Psoas muscle (tissue), 8 donors: ENCODE data around the gene ARL16. TPM values are rescaled to one million over a fixed set of nuclear protein-coding genes. Genes with fewer than 3 reads are reported as not detected.

Experiments used
- ATAC-seq, 4 donors: fragments of 200-7000 bp; cut with Tn5 transposase; one replicate each; pipeline ENCODE4 v1.9.1; 2020; ENCODE audit warnings: moderate library complexity in 3 of 4, mild to moderate bottlenecking in 2 of 4
- DNase-seq, 2 donors: peaks; one replicate each; pipeline ENCODE4 v3.0.0-alpha.2; 2020
- H3K27ac ChIP-seq: fragments of 200-600 bp; one replicate; pipeline ENCODE4 v1.8.0; 2022
- H3K27me3 ChIP-seq, 3 donors: fragments of 200-600 bp in 1 of 3; one replicate each; pipeline versions ENCODE4 v1.6.1 to v1.8.0; 2013 to 2022; ENCODE audit warnings: low read length in 2 of 3, mild to moderate bottlenecking in 2 of 3, moderate library complexity in 1 of 3; ENCODE audit not compliant: insufficient read depth in 3 of 3
- H3K36me3 ChIP-seq, 2 donors: fragments of 200-600 bp in 1 of 2; one replicate each; pipeline versions ENCODE4 v1.6.1 to v1.8.0; 2013 to 2022; ENCODE audit warnings: low read depth in 1 of 2, mild to moderate bottlenecking in 1 of 2, moderate library complexity in 1 of 2; ENCODE audit not compliant: insufficient read depth in 1 of 2
- H3K4me1 ChIP-seq: fragments of 200-600 bp; one replicate; pipeline ENCODE4 v1.8.0; 2022
- H3K4me3 ChIP-seq: fragments of 200-600 bp; one replicate; pipeline ENCODE4 v1.8.0; 2022; ENCODE audit warnings: mild to moderate bottlenecking
- H3K9me3 ChIP-seq: fragments of 200-600 bp; one replicate; pipeline ENCODE4 v1.8.0; 2022
- WGBS, 3 donors: extraction: QIAGEN DNeasy Blood & Tissue Kit; methylation state at CpG; one replicate each; pipeline versions ENCODE4 v1.1.6 to v1.1.7; 2013; 5-methylcytosine and 5-hydroxymethylcytosine counted together
- intact Hi-C, 2 donors: fragments of 100-400 bp; cut with DNase I; formaldehyde crosslinking; loops; one replicate each; pipeline versions ENCODE4 v1.11.0 to v1.14.2; 2022
- polyA plus RNA-seq, 3 donors: library from polyadenylated mRNA; stranded (reverse); fragments of 200-250 nt; gene quantifications; one replicate each; pipeline ENCODE4 v1.2.3, GENCODE V29; 2013
- total RNA-seq, 4 donors: library from RNA; stranded (reverse); fragmentation: NEBNext Ultra II Directional in 2 of 4; extraction: Animal tissue kit (Norgen Biotek cat#: 25700) in 2 of 4; gene quantifications; one replicate each; pipeline versions ENCODE4 v1.2.1 to v1.2.4, GENCODE V29; 2021 to 2023
- TF ChIP-seq, protein P1 (sequence below): fragments of 200-600 bp; IDR thresholded peaks from one replicate; pipeline ENCODE4 v1.8.0; 2022; ENCODE audit warnings: antibody characterized with exemption
- donor health status: healthy with polysubstance abuse.
- donor health status: DM: no; HTN: no; CAD: no; lungs with moderate emphysema.
- donor health status: Bipolar disorder and iron deficiency.
- donor health status: healthy.
- donor health status: DM: yes; HTN: yes; CAD: no.
- donor health status: DM: no; HTN: no; CAD: no.
- donor health status: DM: no; HTN: no; CAD: no.
- donor health status: DM: yes; HTN: yes; CAD: no.

Gene ARL16
- total and polyA plus RNA-seq, 7 donors, result 7.8 to 29.3 (median 15.6) TPM

DNA sequence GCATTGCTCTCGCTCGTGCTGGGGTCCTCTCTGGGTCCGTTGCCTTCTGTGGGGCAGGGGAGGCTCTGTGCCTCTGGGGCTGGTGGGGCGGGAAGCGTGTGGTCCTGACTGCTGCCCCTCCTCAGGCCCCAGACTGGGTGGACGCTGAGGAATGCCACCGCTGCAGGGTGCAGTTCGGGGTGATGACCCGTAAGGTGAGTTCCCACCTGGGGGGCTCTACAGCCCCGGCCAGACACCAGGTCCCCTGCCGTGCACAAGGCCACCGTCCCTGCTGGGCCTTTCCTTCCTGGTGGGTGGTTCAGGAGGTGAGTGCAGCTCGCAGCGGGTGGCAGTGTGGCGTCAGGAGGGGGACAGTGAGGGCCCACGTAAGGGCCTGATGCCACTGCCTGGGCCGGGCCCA is 7.0 kb upstream of the ARL16 start:
- Histone ChIP-seq H3K27me3 (no peaks in the 10 kb centered on the region), H3K4me1 (no peaks in the 10 kb centered on the region), H3K4me3 (no peak overlapping the region), H3K36me3 (peaks cover 8 to 100% of the 10 kb centered on the region in 2 donors), H3K27ac (no peak overlapping the region), H3K9me3 (no peaks in the 10 kb centered on the region)
- ATAC-seq, result no peak
- intact Hi-C loops, result no loop called here
- DNase-seq, result no peak
- 81 to 86% (median 86%) methylated on average over 17 of the region's 17 CpGs for WGBS, 3 donors
- TF ChIP-seq, protein P1, sequence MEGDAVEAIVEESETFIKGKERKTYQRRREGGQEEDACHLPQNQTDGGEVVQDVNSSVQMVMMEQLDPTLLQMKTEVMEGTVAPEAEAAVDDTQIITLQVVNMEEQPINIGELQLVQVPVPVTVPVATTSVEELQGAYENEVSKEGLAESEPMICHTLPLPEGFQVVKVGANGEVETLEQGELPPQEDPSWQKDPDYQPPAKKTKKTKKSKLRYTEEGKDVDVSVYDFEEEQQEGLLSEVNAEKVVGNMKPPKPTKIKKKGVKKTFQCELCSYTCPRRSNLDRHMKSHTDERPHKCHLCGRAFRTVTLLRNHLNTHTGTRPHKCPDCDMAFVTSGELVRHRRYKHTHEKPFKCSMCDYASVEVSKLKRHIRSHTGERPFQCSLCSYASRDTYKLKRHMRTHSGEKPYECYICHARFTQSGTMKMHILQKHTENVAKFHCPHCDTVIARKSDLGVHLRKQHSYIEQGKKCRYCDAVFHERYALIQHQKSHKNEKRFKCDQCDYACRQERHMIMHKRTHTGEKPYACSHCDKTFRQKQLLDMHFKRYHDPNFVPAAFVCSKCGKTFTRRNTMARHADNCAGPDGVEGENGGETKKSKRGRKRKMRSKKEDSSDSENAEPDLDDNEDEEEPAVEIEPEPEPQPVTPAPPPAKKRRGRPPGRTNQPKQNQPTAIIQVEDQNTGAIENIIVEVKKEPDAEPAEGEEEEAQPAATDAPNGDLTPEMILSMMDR, result no peak

DNA sequence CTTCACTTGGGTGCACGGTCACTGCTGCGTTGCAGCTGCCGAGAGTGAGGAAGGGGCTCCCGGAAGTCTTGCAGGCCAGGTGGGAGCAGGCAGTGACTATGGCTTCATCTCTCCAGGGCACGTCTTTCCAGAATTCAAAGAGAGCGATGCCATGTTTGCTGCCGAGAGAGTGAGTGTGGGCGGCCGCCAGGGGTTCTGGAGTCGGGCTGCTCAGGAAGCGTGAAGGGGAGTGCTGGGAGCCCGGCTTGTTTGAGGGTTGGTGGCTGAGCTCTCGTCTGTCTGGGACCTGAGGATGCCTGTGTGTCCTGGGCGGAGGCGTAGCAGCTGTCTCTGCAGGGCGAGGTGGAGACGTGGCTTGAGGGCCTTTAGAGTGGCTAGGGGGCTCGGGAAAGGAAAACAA is 6.5 kb upstream of the ARL16 start:
- Histone ChIP-seq H3K36me3 (peaks cover 8 to 97% of the 10 kb centered on the region in 2 donors), H3K4me1 (peaks cover 5% of the 10 kb centered on the region), H3K27ac (no peak overlapping the region), H3K9me3 (no peaks in the 10 kb centered on the region), H3K4me3 (no peak overlapping the region), H3K27me3 (no peaks in the 10 kb centered on the region)
- 85 to 88% (median 85%) methylated on average over 18 of the region's 18 CpGs for WGBS, 3 donors
- ATAC-seq, result no peak
- no peak for DNase-seq
- intact Hi-C loops, result no loop called here
- TF ChIP-seq, protein P1, result no peak

DNA sequence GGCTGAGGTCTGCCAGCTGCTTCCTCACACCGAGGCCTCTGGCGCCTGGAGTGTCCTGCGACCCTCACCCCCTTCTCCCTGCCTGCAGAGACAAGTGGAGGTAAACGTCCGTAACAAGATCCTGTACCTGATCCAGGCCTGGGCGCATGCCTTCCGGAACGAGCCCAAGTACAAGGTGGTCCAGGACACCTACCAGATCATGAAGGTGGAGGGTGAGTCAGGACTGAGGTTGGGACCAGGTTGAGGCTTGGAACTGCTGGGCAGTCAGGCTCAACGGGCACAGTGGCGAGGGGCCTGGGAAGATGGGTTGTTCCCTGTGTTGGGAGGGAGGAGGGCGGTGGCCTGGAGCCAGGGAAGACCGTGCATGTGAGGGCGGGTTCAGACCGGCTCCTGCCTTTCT is 5.0 kb upstream of the ARL16 start:
- no peak overlapping the region for H3K4me3 ChIP-seq
- no peak overlapping the region for H3K27ac ChIP-seq
- intact Hi-C loops, result no loop called here
- H3K36me3 ChIP-seq, result peaks cover 8 to 83% of the 10 kb centered on the region in 2 donors
- DNase-seq (no peak), ATAC-seq (no peak)
- H3K27me3 ChIP-seq, result no peaks in the 10 kb centered on the region
- WGBS, 3 donors, result 86 to 90% (median 87%) methylated on average over 14 of the region's 14 CpGs
- no peaks in the 10 kb centered on the region for H3K9me3 ChIP-seq
- TF ChIP-seq, protein P1, result no peak
- peaks cover 10% of the 10 kb centered on the region for H3K4me1 ChIP-seq

DNA sequence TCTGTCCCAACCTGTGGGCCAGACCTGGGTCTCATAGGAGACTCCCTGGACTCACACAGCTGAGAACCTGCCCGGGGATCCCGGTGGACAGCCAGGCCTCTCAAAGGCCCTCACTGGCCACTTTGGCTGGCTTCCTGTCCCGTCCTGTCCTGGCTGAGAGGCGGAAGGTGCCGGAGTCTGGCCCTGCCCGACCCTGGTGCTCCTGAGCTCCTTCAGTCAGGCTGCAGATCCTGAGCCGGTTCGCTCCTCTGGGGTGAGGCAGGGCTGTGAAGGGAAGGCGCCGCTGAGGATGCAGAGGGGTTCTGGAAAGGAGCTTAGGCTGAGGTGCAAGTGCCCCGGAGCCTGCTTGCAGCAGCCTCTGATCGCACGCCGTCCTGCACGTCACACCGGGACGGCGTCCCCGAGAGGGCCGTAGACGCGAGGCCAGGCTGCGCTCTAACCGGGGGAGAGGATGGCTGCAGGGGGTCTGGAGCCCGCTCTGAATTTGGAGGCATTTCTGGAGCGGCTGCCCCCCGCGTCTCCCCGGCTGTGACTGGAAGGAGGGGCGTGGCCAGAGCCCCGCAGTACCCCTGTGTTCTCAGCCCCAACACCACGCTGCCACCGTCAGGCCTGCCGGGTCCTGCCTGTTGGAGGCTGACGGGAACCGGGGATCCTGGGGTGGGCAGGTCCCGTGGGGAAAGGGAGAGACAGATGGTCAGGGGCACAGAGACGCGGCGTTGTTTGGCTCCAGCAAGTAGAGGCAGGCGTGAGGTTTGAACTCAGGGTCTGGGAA is 4.4 kb upstream of the ARL16 start:
- no peak for DNase-seq
- TF ChIP-seq, protein P1, result no peak
- no peak overlapping the region for H3K4me3 ChIP-seq
- WGBS, 3 donors, result 90 to 92% (median 92%) methylated on average over 35 to 41 of the region's 41 CpGs
- H3K4me1 ChIP-seq, result peaks cover 10% of the 10 kb centered on the region
- no peaks in the 10 kb centered on the region for H3K9me3 ChIP-seq
- intact Hi-C loops, result no loop called here
- ATAC-seq, result no peak
- H3K27ac ChIP-seq, result no peak overlapping the region
- H3K36me3 ChIP-seq, result peaks cover 8 to 76% of the 10 kb centered on the region in 2 donors
- no peaks in the 10 kb centered on the region for H3K27me3 ChIP-seq
